Measurements from ENCODE around the gene ABLIM2.

The ABLIM2 gene

GRCh38 chr4:8084712-8085490, 73.7 kb downstream of the ABLIM2 start:
- no peak for DNase-seq (ENCODE audit: low read depth)

GRCh38 chr4:8084031-8084660, 74.5 kb downstream of the ABLIM2 start:
- DNase-seq (ENCODE audit: low read depth), result no peak

- no peak for DNase-seq (ENCODE audit: low read depth)
These were observed 75.4 kb downstream of the ABLIM2 start for GRCh38 chr4:8083086-8083825.

- DNase-seq (ENCODE audit: low read depth), result no peak
These were observed 76.0 kb downstream of the ABLIM2 start for GRCh38 chr4:8082517-8083055.

GRCh38 chr4:8081621-8082516, 76.7 kb downstream of the ABLIM2 start:
- no peak for DNase-seq (ENCODE audit: low read depth)

- no peak for DNase-seq (ENCODE audit: low read depth)
These were observed 77.4 kb downstream of the ABLIM2 start for GRCh38 chr4:8081171-8081570.

GRCh38 chr4:8080754-8081065, 77.9 kb downstream of the ABLIM2 start:
- DNase-seq (ENCODE audit: low read depth), result no peak

- no peak for DNase-seq (ENCODE audit: low read depth)
These were observed 78.5 kb downstream of the ABLIM2 start for GRCh38 chr4:8079916-8080753.

GRCh38 chr4:8079031-8079885, 79.4 kb downstream of the ABLIM2 start:
- DNase-seq (ENCODE audit: low read depth), result no peak

- DNase-seq (ENCODE audit: low read depth), result no peak
These were observed 80.0 kb downstream of the ABLIM2 start for GRCh38 chr4:8078610-8079015.

GRCh38 chr4:8078109-8078494, 80.5 kb downstream of the ABLIM2 start:
- no peak for DNase-seq (ENCODE audit: low read depth)

GRCh38 chr4:8077181-8078108, 81.2 kb downstream of the ABLIM2 start:
- no peak for DNase-seq (ENCODE audit: low read depth)

- DNase-seq (ENCODE audit: low read depth), result no peak
These were observed 82.6 kb downstream of the ABLIM2 start for GRCh38 chr4:8076023-8076422.

- no peak for DNase-seq (ENCODE audit: low read depth)
These were observed 85.3 kb downstream of the ABLIM2 start for GRCh38 chr4:8073206-8073863.

GRCh38 chr4:8072235-8072968, 86.2 kb downstream of the ABLIM2 start:
- no peak for DNase-seq (ENCODE audit: low read depth)

- DNase-seq (ENCODE audit: low read depth), result no peak
These were observed 86.8 kb downstream of the ABLIM2 start for GRCh38 chr4:8071766-8072165.

Data from stimulated activated CD8-positive, alpha-beta memory T cell treated with anti-CD3 and anti-CD28 coated beads, Interleukin-12 subunit alpha, Interleukin-12 subunit beta, amount 100 ng/mL, for 4 hours (primary cell).